COLO668 (cell line): ENCODE data around the gene STIM2.
A peak's percentile ranks its signal among the peaks of the same experiment; 100 is the strongest.

Experiments
- DNase-seq: peaks from one replicate; lab custom pipeline; 2025; ENCODE audit not compliant: unreplicated experiment; lab: John Stamatoyannopoulos, UW

Gene STIM2

GRCh38 chr4:26836539-26836938, 24.1 kb upstream of the STIM2 start:
- no peak for DNase-seq

- DNase-seq = no peak
These were observed 22.4 kb upstream of the STIM2 start for GRCh38 chr4:26837993-26838842.

- no peak for DNase-seq
These were observed 21.6 kb upstream of the STIM2 start for GRCh38 chr4:26839016-26839415.

- no peak for DNase-seq
These were observed 21.1 kb upstream of the STIM2 start for GRCh38 chr4:26839534-26839951.

GRCh38 chr4:26840786-26841185, 19.9 kb upstream of the STIM2 start:
- DNase-seq = no peak

- no peak for DNase-seq
These were observed 17.7 kb upstream of the STIM2 start for GRCh38 chr4:26842911-26843310.

- no peak for DNase-seq
These were observed 10.1 kb upstream of the STIM2 start for GRCh38 chr4:26850528-26850927.

- DNase-seq = no peak
These were observed 9.5 kb upstream of the STIM2 start for GRCh38 chr4:26851129-26851528.

GRCh38 chr4:26854701-26855100, 5.9 kb upstream of the STIM2 start:
- DNase-seq = peak; percentile 66

- DNase-seq = no peak
These were observed 3.7 kb upstream of the STIM2 start for GRCh38 chr4:26856906-26857277.

GRCh38 chr4:26857278-26858034, 3.2 kb upstream of the STIM2 start:
- peak; percentile 96 for DNase-seq

- DNase-seq = peak; percentile 17
These were observed 2.4 kb upstream of the STIM2 start for GRCh38 chr4:26858035-26858918.

- DNase-seq = no peak
These were observed 1.7 kb upstream of the STIM2 start for GRCh38 chr4:26858947-26859401.

- DNase-seq = peak; percentile 30
These were observed 882 bp upstream of the STIM2 start for GRCh38 chr4:26859762-26860156.

- peak; percentile 85 for DNase-seq
These were observed 337 bp downstream of the STIM2 start for GRCh38 chr4:26860922-26861433.

GRCh38 chr4:26861434-26862186, 969 bp downstream of the STIM2 start:
- peak; percentile 75 for DNase-seq

- DNase-seq = no peak
These were observed 1.8 kb downstream of the STIM2 start for GRCh38 chr4:26862381-26862915.

- DNase-seq = no peak
These were observed 2.9 kb downstream of the STIM2 start for GRCh38 chr4:26863512-26863911.

GRCh38 chr4:26864899-26865298, 4.3 kb downstream of the STIM2 start:
- DNase-seq = no peak

- no peak for DNase-seq
These were observed 5.6 kb downstream of the STIM2 start for GRCh38 chr4:26866203-26866602.
